Measurements from ENCODE around the gene ZNF619.
A peak's percentile ranks its signal among the peaks of the same experiment; 100 is the strongest.

Gene ZNF619

GRCh38 chr3:40468018-40468417 is 8.9 kb upstream of the ZNF619 start:
- DNase-seq, result no peak

GRCh38 chr3:40470701-40471100 is 6.2 kb upstream of the ZNF619 start:
- DNase-seq, result no peak

GRCh38 chr3:40477666-40478065 is 744 bp downstream of the ZNF619 start:
- no peak for DNase-seq

- DNase-seq, result no peak
These were observed 10.2 kb downstream of the ZNF619 start for GRCh38 chr3:40487172-40487571.

GRCh38 chr3:40490916-40491315 is 14.0 kb downstream of the ZNF619 start:
- DNase-seq, result no peak

- DNase-seq, result no peak
These were observed 17.8 kb downstream of the ZNF619 start for GRCh38 chr3:40494698-40495097.

GRCh38 chr3:40497288-40497687 is 20.4 kb downstream of the ZNF619 start:
- no peak for DNase-seq

GRCh38 chr3:40499952-40500351 is 23.0 kb downstream of the ZNF619 start:
- DNase-seq, result no peak

GRCh38 chr3:40502034-40502433 is 25.1 kb downstream of the ZNF619 start:
- no peak for DNase-seq

- DNase-seq, result no peak
These were observed 27.9 kb downstream of the ZNF619 start for GRCh38 chr3:40504636-40505430.

- DNase-seq, result peak; percentile 69
These were observed 28.9 kb downstream of the ZNF619 start, which contains the start of gene ZNF620 for GRCh38 chr3:40505599-40506462. TSS of gene ZNF620 (plus strand) at chr3:40506039. CDS start at chr3:40506353, 314 bp downstream.

- no peak for DNase-seq
These were observed 34.3 kb downstream of the ZNF619 start for GRCh38 chr3:40511031-40511718.

GRCh38 chr3:40516201-40516600 is 39.3 kb downstream of the ZNF619 start:
- no peak for DNase-seq

GRCh38 chr3:40518067-40518466 is 41.1 kb downstream of the ZNF619 start:
- DNase-seq, result no peak

GRCh38 chr3:40518848-40519247 is 41.9 kb downstream of the ZNF619 start:
- DNase-seq, result no peak

GRCh38 chr3:40521254-40521653 is 44.3 kb downstream of the ZNF619 start:
- no peak for DNase-seq

- DNase-seq, result no peak
These were observed 46.9 kb downstream of the ZNF619 start for GRCh38 chr3:40523781-40524180.

- no peak for DNase-seq
These were observed 47.3 kb downstream of the ZNF619 start for GRCh38 chr3:40524222-40524567.

GRCh38 chr3:40524568-40525285 is 47.8 kb downstream of the ZNF619 start, which contains the start of gene ZNF621:
TSS of gene ZNF621 (plus strand) at chr3:40524960. CDS start at chr3:40525841, 881 bp downstream.
- peak; percentile 87 for DNase-seq

- no peak for DNase-seq
These were observed 51.5 kb downstream of the ZNF619 start for GRCh38 chr3:40528426-40528825.

- DNase-seq, result no peak
These were observed 55.3 kb downstream of the ZNF619 start for GRCh38 chr3:40532252-40532651.

- no peak for DNase-seq
These were observed 57.4 kb downstream of the ZNF619 start for GRCh38 chr3:40534283-40534682.

All from CD4-positive, alpha-beta T cell treated with Interleukin-17A for 1 hour (primary cell).